Smooth muscle cell (in vitro differentiated cells): Measurements from ENCODE around the gene DNAJC8. TPM values are rescaled to one million over a fixed set of nuclear protein-coding genes. Genes with fewer than 3 reads are reported as not detected.

Experiments used
- DNase-seq: peaks from one replicate; lab custom pipeline; 2025; ENCODE audit not compliant: unreplicated experiment; lab: John Stamatoyannopoulos, UW
- H2AFZ ChIP-seq: fragments of 200-600 bp; sonication (generic); 2 replicates; pipeline ENCODE4 v1.6.0; 2016; ENCODE audit warnings: antibody characterized with exemption, low read depth, mild to moderate bottlenecking
- H3F3A ChIP-seq: fragments of 200-600 bp; sonication (generic); 2 replicates; pipeline ENCODE4 v1.6.0; 2017; ENCODE audit warnings: antibody characterized with exemption, low read depth
- H3K27ac ChIP-seq: fragments of 200-600 bp; sonication (generic); 2 replicates; pipeline ENCODE4 v1.5.1; 2016; ENCODE audit warnings: low read depth, mild to moderate bottlenecking
- H3K27me3 ChIP-seq: fragments of 200-600 bp; sonication (generic); 2 replicates; pipeline ENCODE4 v1.6.1; 2016; ENCODE audit warnings: low read depth, mild to moderate bottlenecking
- H3K36me3 ChIP-seq: fragments of 200-600 bp; sonication (generic); 2 replicates; pipeline ENCODE4 v1.5.1; 2016; ENCODE audit warnings: low read depth
- H3K4me1 ChIP-seq: fragments of 200-600 bp; sonication (generic); 2 replicates; pipeline ENCODE4 v1.5.1; 2016; ENCODE audit warnings: low read depth
- H3K4me2 ChIP-seq: fragments of 200-600 bp; sonication (generic); 2 replicates; pipeline ENCODE4 v1.6.0; 2016; ENCODE audit warnings: mild to moderate bottlenecking
- H3K4me3 ChIP-seq: fragments of 200-600 bp; sonication (generic); 2 replicates; pipeline ENCODE4 v1.5.1; 2016; ENCODE audit warnings: mild to moderate bottlenecking
- H3K79me2 ChIP-seq: fragments of 200-600 bp; sonication (generic); 2 replicates; pipeline ENCODE4 v1.6.0; 2016; ENCODE audit warnings: low read depth, mild to moderate bottlenecking
- H3K9ac ChIP-seq: fragments of 200-600 bp; sonication (generic); 2 replicates; pipeline ENCODE4 v1.6.0; 2016; ENCODE audit warnings: low read depth
- H3K9me3 ChIP-seq: fragments of 200-600 bp; sonication (generic); replicated peaks from 2 replicates; pipeline ENCODE4 v1.5.1; 2016; ENCODE audit warnings: low read depth
- H4K20me1 ChIP-seq: fragments of 200-600 bp; sonication (generic); 2 replicates; pipeline ENCODE4 v1.6.0; 2016; ENCODE audit warnings: low read depth
- CTCF ChIP-seq: fragments of 200-600 bp; sonication (generic); IDR thresholded peaks from 2 replicates; pipeline ENCODE4 v1.5.1; 2017; ENCODE audit warnings: borderline replicate concordance, mild to moderate bottlenecking, antibody characterized with exemption; ENCODE audit not compliant: insufficient read depth, poor library complexity, severe bottlenecking
- WGBS: methylation state at CpG from one replicate; pipeline ENCODE4 v1.1.7; 2016; ENCODE audit warnings: low lambda C conversion rate; 5-methylcytosine and 5-hydroxymethylcytosine counted together
- polyA plus RNA-seq: library from polyadenylated mRNA; unstranded; fragments of >200 nt; fragmentation: Nextera tagmentation; extraction: Ambion mirVana; gene quantifications from 2 replicates; pipeline ENCODE4 v1.2.1, GENCODE V29; 2016
- total RNA-seq: library from RNA; depleted of rRNA; stranded (reverse); fragments of >200 nt; gene quantifications from 2 replicates; pipeline ENCODE4 v1.2.3, GENCODE V29; 2014

Gene DNAJC8
- total and polyA plus RNA-seq, 2 experiments from 2014 or later: 76.1 to 114 TPM

- peak overlapping the region; percentile 10 for H3K9ac ChIP-seq
These were observed 16.4 kb upstream of the DNAJC8 start for GRCh38 chr1:28249013-28249865.

GRCh38 chr1:28248273-28249012 is 15.6 kb upstream of the DNAJC8 start:
- peak; percentile 48 for DNase-seq
- Histone ChIP-seq H3K36me3 (no peaks in the 10 kb centered on the region), H3K9me3 (no peaks in the 10 kb centered on the region), H3K4me3 (peak overlapping the region; percentile 31), H3K4me1 (peaks cover 19% of the 10 kb centered on the region), H2AFZ (peak overlapping the region; percentile 51), H3K79me2 (no peaks in the 10 kb centered on the region), H3F3A (peaks cover 8% of the 10 kb centered on the region), H3K27ac (peak overlapping the region; percentile 80), H3K4me2 (peak overlapping the region; percentile 75), H4K20me1 (no peaks in the 10 kb centered on the region), H3K27me3 (no peaks in the 10 kb centered on the region), H3K9ac (peak overlapping the region; percentile 10)
- TF ChIP-seq CTCF: peak; percentile 88
- WGBS: 9% methylated on average over 12 of the region's 12 CpGs

More at GRCh38 chr1:28249013-28249865, 16.4 kb upstream of the DNAJC8 start:
- no peak for TF ChIP-seq CTCF
- Histone ChIP-seq H3K27ac (peak overlapping the region; percentile 80), H3F3A (peaks cover 8% of the 10 kb centered on the region), H3K27me3 (no peaks in the 10 kb centered on the region), H2AFZ (peak overlapping the region; percentile 51), H3K4me3 (peak overlapping the region; percentile 31), H3K4me2 (peak overlapping the region; percentile 75), H3K36me3 (no peaks in the 10 kb centered on the region), H4K20me1 (no peaks in the 10 kb centered on the region), H3K4me1 (peaks cover 19% of the 10 kb centered on the region), H3K9me3 (no peaks in the 10 kb centered on the region), H3K79me2 (no peaks in the 10 kb centered on the region)
- 56% methylated on average over 3 of the region's 3 CpGs for WGBS
- no peak for DNase-seq

- H3K9ac ChIP-seq: peak overlapping the region; percentile 20
- 73% methylated on average over 11 of the region's 11 CpGs for WGBS
- no peaks in the 10 kb centered on the region for H4K20me1 ChIP-seq
- H3K79me2 ChIP-seq: no peaks in the 10 kb centered on the region
- H3K9me3 ChIP-seq: no peaks in the 10 kb centered on the region
- H3K27me3 ChIP-seq: no peaks in the 10 kb centered on the region
- no peaks in the 10 kb centered on the region for H3K36me3 ChIP-seq
- H3K4me2 ChIP-seq: peak overlapping the region; percentile 83
- peaks cover 8% of the 10 kb centered on the region for H3F3A ChIP-seq
- peaks cover 19% of the 10 kb centered on the region for H3K4me1 ChIP-seq
- H2AFZ ChIP-seq: peak overlapping the region; percentile 51
- no peak for DNase-seq
- peak overlapping the region; percentile 43 for H3K4me3 ChIP-seq
- H3K27ac ChIP-seq: peak overlapping the region; percentile 80
- TF ChIP-seq CTCF: peak; percentile 3
These were observed 14.9 kb upstream of the DNAJC8 start for GRCh38 chr1:28247612-28248272.
